IPS-20b (cell line): ENCODE results near the gene TMEM250.
"Not testable (repeated sequence)": the region's sequence is repeated elsewhere in the genome, so short reads cannot be mapped to it uniquely, and the experiment has no call there.

Experiments used
- H3K27ac ChIP-seq: one replicate; pipeline ENCODE4 v1.5.1; 2013; ENCODE audit warnings: low read length
- H3K27me3 ChIP-seq: 2 replicates; pipeline ENCODE4 v1.6.1; 2013; ENCODE audit warnings: mild to moderate bottlenecking, low read length, inconsistent platforms; ENCODE audit not compliant: insufficient read depth
- H3K36me3 ChIP-seq: 2 replicates; pipeline ENCODE4 v1.6.1; 2013; ENCODE audit warnings: low read depth, mild to moderate bottlenecking, inconsistent platforms, low read length, moderate library complexity; ENCODE audit not compliant: insufficient read depth
- H3K4me1 ChIP-seq: 2 replicates; pipeline ENCODE4 v1.6.1; 2013; ENCODE audit warnings: mild to moderate bottlenecking, control low read depth, inconsistent platforms, low read length, moderate library complexity; ENCODE audit not compliant: insufficient read depth
- H3K4me3 ChIP-seq: 2 replicates; pipeline ENCODE4 v1.5.1; 2013; ENCODE audit warnings: mild to moderate bottlenecking, low read length, inconsistent platforms
- H3K9ac ChIP-seq: 2 replicates; pipeline ENCODE4 v1.6.1; 2013; ENCODE audit warnings: low read depth, mild to moderate bottlenecking, inconsistent platforms, low read length, moderate library complexity
- H3K9me3 ChIP-seq: 2 replicates; pipeline ENCODE4 v1.6.1; 2013; ENCODE audit warnings: mild to moderate bottlenecking, low read depth, low read length, inconsistent platforms; ENCODE audit not compliant: insufficient read depth

The TMEM250 gene

GRCh38 chr9:136107155-136107952 lies 11.3 kb downstream of the TMEM250 start:
- Histone ChIP-seq H3K27me3 (no peaks in the 10 kb centered on the region), H3K9ac (no peak overlapping the region), H3K4me1 (peaks cover 21% of the 10 kb centered on the region), H3K27ac (no peak overlapping the region), H3K9me3 (no peaks in the 10 kb centered on the region), H3K4me3 (no peak overlapping the region), H3K36me3 (no peaks in the 10 kb centered on the region)

GRCh38 chr9:136105398-136106135 lies 13.1 kb downstream of the TMEM250 start:
- no peak overlapping the region for H3K4me3 ChIP-seq
- peaks cover 26% of the 10 kb centered on the region for H3K4me1 ChIP-seq
- H3K27me3 ChIP-seq = no peaks in the 10 kb centered on the region
- no peaks in the 10 kb centered on the region for H3K9me3 ChIP-seq
- H3K9ac ChIP-seq = no peak overlapping the region
- no peaks in the 10 kb centered on the region for H3K36me3 ChIP-seq
- no peak overlapping the region for H3K27ac ChIP-seq

DNA sequence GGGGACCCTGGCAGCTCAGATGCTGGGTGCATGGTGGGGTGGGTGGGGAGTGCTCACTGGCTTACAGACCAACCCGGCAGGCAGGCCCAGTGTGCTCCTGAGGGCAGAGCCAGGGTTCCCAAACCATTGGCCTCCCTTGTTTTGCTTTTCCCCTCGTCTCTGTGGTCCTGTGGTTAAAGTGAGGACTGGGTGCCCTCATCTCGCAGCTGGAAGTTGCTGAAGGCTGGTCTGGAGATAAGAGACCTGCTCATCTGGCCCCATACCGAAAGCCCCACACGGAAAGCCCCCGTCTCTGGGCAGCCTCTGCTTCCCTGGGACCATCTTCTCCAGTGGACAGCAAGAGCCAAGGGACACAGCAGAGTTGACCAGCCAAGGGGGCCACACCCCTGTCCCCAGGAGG lies 13.8 kb downstream of the TMEM250 start:
- Histone ChIP-seq H3K27me3 (no peaks in the 10 kb centered on the region), H3K9ac (no peak overlapping the region), H3K9me3 (no peaks in the 10 kb centered on the region), H3K4me3 (no peak overlapping the region), H3K27ac (no peak overlapping the region), H3K4me1 (peaks cover 28% of the 10 kb centered on the region), H3K36me3 (no peaks in the 10 kb centered on the region)

DNA sequence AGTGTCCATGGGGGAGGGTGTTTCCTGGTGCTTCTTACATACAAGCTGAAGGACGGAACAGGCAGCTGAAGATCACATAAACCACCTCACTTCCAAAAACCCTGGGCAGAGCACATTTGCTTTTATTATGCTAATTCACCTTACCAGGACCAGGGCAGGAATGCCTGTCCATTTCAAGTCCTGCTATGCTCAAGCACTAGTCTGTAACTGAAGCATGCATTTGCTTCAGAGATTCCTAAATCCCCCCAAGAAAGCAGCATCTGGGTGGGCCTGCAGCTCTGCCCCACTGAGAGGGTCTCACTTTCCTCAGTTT lies 14.2 kb downstream of the TMEM250 start:
- Histone ChIP-seq H3K27me3 (no peaks in the 10 kb centered on the region), H3K9ac (no peak overlapping the region), H3K27ac (no peak overlapping the region), H3K4me1 (peaks cover 28% of the 10 kb centered on the region), H3K9me3 (no peaks in the 10 kb centered on the region), H3K4me3 (no peak overlapping the region), H3K36me3 (no peaks in the 10 kb centered on the region)

- no peaks in the 10 kb centered on the region for H3K27me3 ChIP-seq
- peaks cover 28% of the 10 kb centered on the region for H3K4me1 ChIP-seq
- H3K36me3 ChIP-seq = no peaks in the 10 kb centered on the region
- no peaks in the 10 kb centered on the region for H3K9me3 ChIP-seq
- no peak overlapping the region for H3K4me3 ChIP-seq
- no peak overlapping the region for H3K27ac ChIP-seq
- no peak overlapping the region for H3K9ac ChIP-seq
These were observed 14.8 kb downstream of the TMEM250 start for GRCh38 chr9:136103651-136104487.

GRCh38 chr9:136101615-136102074 lies 17.0 kb downstream of the TMEM250 start:
- H3K27me3 ChIP-seq = peaks cover 11% of the 10 kb centered on the region
- H3K9ac ChIP-seq, H3K36me3 ChIP-seq, H3K9me3 ChIP-seq, H3K27ac ChIP-seq, H3K4me3 ChIP-seq: not testable (repeated sequence)
- H3K4me1 ChIP-seq = peaks cover 28% of the 10 kb centered on the region

- Histone ChIP-seq H3K9ac (no peak overlapping the region; the same call in 1 of the 2 replicates), H3K4me3 (no peak overlapping the region), H3K4me1 (peaks cover 28% of the 10 kb centered on the region), H3K27ac (no peak overlapping the region), H3K27me3 (peaks cover 17% of the 10 kb centered on the region), H3K36me3 (no peaks in the 10 kb centered on the region), H3K9me3 (no peaks in the 10 kb centered on the region)
These were observed 17.7 kb downstream of the TMEM250 start for GRCh38 chr9:136100700-136101614.

DNA sequence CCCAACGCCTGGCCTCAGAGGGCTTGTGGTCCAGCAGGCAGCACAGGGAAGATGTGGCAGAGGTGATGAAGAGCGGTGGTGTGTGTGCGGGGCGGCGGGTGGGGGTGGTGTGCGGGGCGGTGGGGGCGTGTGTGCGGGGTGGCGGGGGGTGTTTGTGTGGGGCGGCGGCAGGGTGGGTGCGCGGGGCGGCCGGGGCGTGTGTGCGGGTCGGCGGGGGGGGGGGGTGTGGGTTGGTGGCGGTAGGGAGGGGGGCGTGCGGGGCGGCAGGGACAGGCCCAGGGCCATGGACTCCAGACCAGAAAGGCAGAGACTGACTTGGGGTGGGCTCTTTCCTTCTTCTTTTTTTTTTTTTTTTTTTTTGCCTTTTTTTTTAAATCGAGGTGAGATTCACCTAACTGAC lies 19.1 kb downstream of the TMEM250 start:
- H3K27ac ChIP-seq = no peak overlapping the region
- no peak overlapping the region for H3K9ac ChIP-seq
- H3K4me1 ChIP-seq = peaks cover 21% of the 10 kb centered on the region
- H3K4me3 ChIP-seq = no peak overlapping the region
- H3K36me3 ChIP-seq = no peaks in the 10 kb centered on the region
- peaks cover 23% of the 10 kb centered on the region for H3K27me3 ChIP-seq
- H3K9me3 ChIP-seq = no peaks in the 10 kb centered on the region

GRCh38 chr9:136098844-136099243 lies 19.8 kb downstream of the TMEM250 start:
- Histone ChIP-seq H3K27me3 (peaks cover 30% of the 10 kb centered on the region), H3K4me1 (peaks cover 18% of the 10 kb centered on the region), H3K4me3 (no peak overlapping the region), H3K9me3 (no peaks in the 10 kb centered on the region), H3K36me3 (no peaks in the 10 kb centered on the region), H3K9ac (no peak overlapping the region), H3K27ac (no peak overlapping the region)

GRCh38 chr9:136098210-136098609 lies 20.5 kb downstream of the TMEM250 start:
- H3K4me3 ChIP-seq = no peak overlapping the region
- H3K36me3 ChIP-seq = no peaks in the 10 kb centered on the region
- H3K9me3 ChIP-seq = no peaks in the 10 kb centered on the region

DNA sequence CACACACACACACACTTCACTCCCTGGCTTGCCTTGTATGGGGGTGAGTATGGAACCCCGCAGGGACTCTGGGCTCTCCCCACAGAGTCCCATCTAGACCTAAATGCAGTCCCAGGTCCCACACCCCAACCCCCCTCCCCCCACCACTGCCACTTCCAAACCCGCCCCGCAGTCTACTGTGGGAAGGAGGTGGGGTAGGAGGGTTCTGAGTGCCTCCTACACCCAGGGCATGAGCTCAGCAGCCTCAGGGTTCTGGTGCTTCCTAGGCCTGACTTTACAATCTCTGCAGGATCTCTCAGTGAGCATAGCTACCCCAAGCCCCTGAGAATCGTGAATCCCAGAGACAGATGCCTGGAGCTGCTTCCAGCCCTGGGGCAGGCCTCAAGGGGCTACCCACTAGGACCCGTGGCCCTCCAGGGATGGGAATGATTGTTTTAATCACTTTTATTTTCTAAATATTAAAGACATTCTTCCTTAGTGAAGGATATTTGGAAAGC lies 22.1 kb downstream of the TMEM250 start:
- Histone ChIP-seq H3K4me1 (peaks cover 17% of the 10 kb centered on the region), H3K4me3 (no peak overlapping the region), H3K36me3 (no peaks in the 10 kb centered on the region), H3K9me3 (no peaks in the 10 kb centered on the region), H3K27ac (no peak overlapping the region), H3K9ac (no peak overlapping the region), H3K27me3 (peaks cover 40% of the 10 kb centered on the region)

More at GRCh38 chr9:136098210-136098609, 20.5 kb downstream of the TMEM250 start:
- peaks cover 36% of the 10 kb centered on the region for H3K27me3 ChIP-seq
- peaks cover 15% of the 10 kb centered on the region for H3K4me1 ChIP-seq
- no peak overlapping the region for H3K9ac ChIP-seq
- no peak overlapping the region for H3K27ac ChIP-seq
